RWPE2 (cell line): ENCODE results near the gene DLK2.

ENCODE experiments used
- ATAC-seq: fragments of 200-7000 bp; cut with Tn5 transposase; 3 replicates; pipeline ENCODE4 v1.9.1; 2021; ENCODE audit warnings: low read depth
- DNase-seq: peaks from one replicate; pipeline ENCODE4 v3.0.0-alpha.2; 2020; ENCODE audit warnings: low spot score
- H3K27ac ChIP-seq: fragments of 450-650 bp; 2 replicates; pipeline ENCODE4 v1.5.1; 2017; ENCODE audit warnings: mild to moderate bottlenecking; ENCODE audit not compliant: poor library complexity, severe bottlenecking
- H3K27me3 ChIP-seq: fragments of 250-450 bp; sonication (Bioruptor Pico); 2 replicates; pipeline ENCODE4 v1.5.1; 2021; ENCODE audit warnings: mild to moderate bottlenecking, moderate library complexity; ENCODE audit not compliant: insufficient read depth, poor library complexity, severe bottlenecking
- H3K36me3 ChIP-seq: fragments of 250-450 bp; sonication (Bioruptor Pico); 2 replicates; pipeline ENCODE4 v1.5.1; 2020; ENCODE audit warnings: low read depth, mild to moderate bottlenecking, moderate library complexity
- H3K4me1 ChIP-seq: fragments of 250-450 bp; sonication (Bioruptor Pico); 2 replicates; pipeline ENCODE4 v1.5.1; 2021; ENCODE audit warnings: mild to moderate bottlenecking, moderate library complexity; ENCODE audit not compliant: insufficient read depth, poor library complexity, severe bottlenecking
- H3K4me3 ChIP-seq: fragments of 250-450 bp; sonication (Bioruptor Pico); 2 replicates; pipeline ENCODE4 v1.5.1; 2021; ENCODE audit warnings: mild to moderate bottlenecking, moderate library complexity; ENCODE audit not compliant: severe bottlenecking
- H3K9me3 ChIP-seq: fragments of 250-450 bp; sonication (Bioruptor Pico); 2 replicates; pipeline ENCODE4 v1.5.1; 2021; ENCODE audit warnings: mild to moderate bottlenecking, moderate library complexity; ENCODE audit not compliant: severe bottlenecking
- CTCF ChIP-seq: fragments of 450-650 bp; IDR thresholded peaks from one replicate; pipeline ENCODE4 v1.5.1; 2017; ENCODE audit warnings: mild to moderate bottlenecking, moderate library complexity; ENCODE audit not compliant: poor library complexity, severe bottlenecking

The DLK2 gene

GRCh38 chr6:43455531-43456428, at the start of gene DLK2:
Gene DLK2, minus strand, starts transcription at chr6:43455548. Its CDS starts 723 bp downstream, at chr6:43454825.
- H3K27me3 ChIP-seq, result no peaks in the 10 kb centered on the region
- H3K9me3 ChIP-seq, result no peaks in the 10 kb centered on the region
- no peak for TF ChIP-seq CTCF
- peak within 1 kb of the TSS; percentile 79 for H3K27ac ChIP-seq
- H3K4me3 ChIP-seq, result peak within 1 kb of the TSS; percentile 57
- peaks cover 32% of the 10 kb centered on the region for H3K36me3 ChIP-seq
- DNase-seq, result peak; percentile 73
- no peaks in the 10 kb centered on the region for H3K4me1 ChIP-seq
- ATAC-seq, result peak; percentile 64

- H3K27ac ChIP-seq, result no peak overlapping the region
- ATAC-seq, result no peak
Observed at GRCh38 chr6:43503443-43503842, 48.1 kb upstream of the DLK2 start.

GRCh38 chr6:43502666-43503065, 47.3 kb upstream of the DLK2 start:
- Histone ChIP-seq H3K9me3 (no peaks in the 10 kb centered on the region), H3K4me1 (no peaks in the 10 kb centered on the region), H3K36me3 (peaks cover 49% of the 10 kb centered on the region), H3K4me3 (no peak overlapping the region), H3K27me3 (no peaks in the 10 kb centered on the region), H3K27ac (no peak overlapping the region)
- no peak for DNase-seq
- TF ChIP-seq CTCF, result no peak
- ATAC-seq, result no peak

More at GRCh38 chr6:43503443-43503842, 48.1 kb upstream of the DLK2 start:
- Histone ChIP-seq H3K36me3 (peaks cover 41% of the 10 kb centered on the region), H3K4me3 (no peak overlapping the region), H3K4me1 (no peaks in the 10 kb centered on the region), H3K9me3 (no peaks in the 10 kb centered on the region), H3K27me3 (no peaks in the 10 kb centered on the region)
- no peak for DNase-seq
- TF ChIP-seq CTCF, result no peak

DNA sequence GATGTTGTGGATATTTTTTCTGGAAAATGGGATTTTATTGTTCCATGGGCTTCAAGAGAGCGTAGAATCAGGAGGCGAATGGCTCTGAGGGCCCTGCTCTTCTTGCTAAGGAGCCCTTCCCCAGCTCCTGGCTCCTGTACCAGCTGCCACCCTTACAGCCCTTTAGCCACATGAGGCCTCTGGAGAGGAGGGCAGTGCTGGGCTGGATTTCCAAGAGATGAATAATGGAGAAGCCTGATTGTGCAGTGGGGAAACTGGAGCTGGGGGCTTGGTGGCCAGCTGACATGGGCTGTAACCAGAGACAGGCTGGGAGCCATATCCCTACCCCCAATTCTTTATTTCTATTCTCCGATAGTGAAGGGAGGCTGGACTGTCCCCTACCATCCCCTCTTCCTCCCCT, 45.6 kb upstream of the DLK2 start:
- Histone ChIP-seq H3K9me3 (no peaks in the 10 kb centered on the region), H3K27ac (no peak overlapping the region), H3K27me3 (no peaks in the 10 kb centered on the region), H3K36me3 (peaks cover 56% of the 10 kb centered on the region), H3K4me3 (no peak overlapping the region), H3K4me1 (peaks cover 13% of the 10 kb centered on the region)
- no peak for ATAC-seq
- DNase-seq, result no peak
- TF ChIP-seq CTCF, result no peak
